ENCODE measurements around the gene ALS2CL. TPM values are rescaled to one million over a fixed set of nuclear protein-coding genes. Genes with fewer than 3 reads are reported as not detected.

The ALS2CL gene
- total RNA-seq, 1 experiment from 2014 or later = 67.5 TPM

DNA sequence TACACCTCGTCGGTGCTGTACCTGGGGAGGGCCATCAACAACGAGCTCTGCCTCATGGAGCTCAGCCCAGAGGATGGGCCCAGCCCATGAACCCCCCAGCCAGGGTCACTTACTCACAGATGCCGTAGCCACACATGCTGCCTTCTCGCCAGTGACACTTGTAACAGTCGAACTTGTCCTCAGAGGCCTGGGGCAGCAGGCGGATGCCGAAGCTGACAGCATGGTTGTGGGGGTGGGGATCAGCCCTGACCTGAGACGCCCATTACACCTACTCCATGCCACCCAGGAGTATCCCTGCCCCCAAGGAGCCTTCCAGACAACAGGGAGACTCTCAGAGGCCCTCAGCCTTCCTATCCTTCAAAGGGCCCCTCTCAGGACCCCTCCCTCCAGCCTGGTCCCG, 12.1 kb downstream of the ALS2CL start:
- no peak for DNase-seq
- no peaks in the 10 kb centered on the region for H3K27me3 ChIP-seq (ENCODE audit: insufficient read depth, low read depth)
- intact Hi-C loops (cut with micrococcal nuclease; ENCODE audit: unreplicated experiment) = no loop called here
- no peaks in the 10 kb centered on the region for H3K79me2 ChIP-seq (ENCODE audit: low read depth)
- H2AFZ ChIP-seq = no peak overlapping the region
- H3K27ac ChIP-seq = no peak overlapping the region
- H3K9me2 ChIP-seq (ENCODE audit: insufficient read depth) = no peaks in the 10 kb centered on the region
- H3K4me2 ChIP-seq = no peak overlapping the region
- no TSS peak for BruUV-seq (replicated peaks)
- no peaks in the 10 kb centered on the region for H3K36me3 ChIP-seq (ENCODE audit: low read depth)
- CTCF ChIA-PET = no interaction called here
- H3K9me3 ChIP-seq (ENCODE audit: insufficient read depth, low read depth) = no peaks in the 10 kb centered on the region
- H3K4me3 ChIP-seq = no peak overlapping the region
- no peaks in the 10 kb centered on the region for H4K20me1 ChIP-seq (ENCODE audit: insufficient read depth)
- H3F3A ChIP-seq (ENCODE audit: insufficient read depth, low read depth) = no peaks in the 10 kb centered on the region
- TF ChIP-seq EZH2 (IDR thresholded peaks at IDR 0.05; ENCODE audit: low read depth) = no peak
- no peak for TF ChIP-seq CTCF (conservative IDR thresholded peaks at IDR 0.05)
- no peaks in the 10 kb centered on the region for H3K4me1 ChIP-seq (replicated peaks; ENCODE audit: insufficient read depth)
- POLR2A ChIA-PET (ENCODE audit: unreplicated experiment) = no interaction called here

GRCh38 chr3:46680298-46680826, 13.1 kb downstream of the ALS2CL start:
- H3F3A ChIP-seq (ENCODE audit: insufficient read depth, low read depth) = no peaks in the 10 kb centered on the region
- H3K36me3 ChIP-seq (ENCODE audit: low read depth) = no peaks in the 10 kb centered on the region
- POLR2A ChIA-PET (ENCODE audit: unreplicated experiment) = interaction anchor here (0.6 kb wide), 1 partner anchor 120 kb away, joined by 3 read pairs; no protein-coding TSS in a partner anchor
- CTCF ChIA-PET = no interaction called here
- no peak overlapping the region for H3K4me3 ChIP-seq
- no peaks in the 10 kb centered on the region for H3K79me2 ChIP-seq (ENCODE audit: low read depth)
- H3K9me2 ChIP-seq (ENCODE audit: insufficient read depth) = no peaks in the 10 kb centered on the region
- DNase-seq = no peak
- intact Hi-C loops (cut with micrococcal nuclease; ENCODE audit: unreplicated experiment) = no loop called here
- no peaks in the 10 kb centered on the region for H3K27me3 ChIP-seq (ENCODE audit: insufficient read depth, low read depth)
- H3K27ac ChIP-seq = no peak overlapping the region
- TF ChIP-seq EZH2 (IDR thresholded peaks at IDR 0.05; ENCODE audit: low read depth) (no peak), CTCF (conservative IDR thresholded peaks at IDR 0.05) (no peak)
- BruUV-seq (replicated peaks) = no TSS peak
- H3K4me1 ChIP-seq (replicated peaks; ENCODE audit: insufficient read depth) = no peaks in the 10 kb centered on the region
- no peak overlapping the region for H3K4me2 ChIP-seq
- no peaks in the 10 kb centered on the region for H4K20me1 ChIP-seq (ENCODE audit: insufficient read depth)
- no peaks in the 10 kb centered on the region for H3K9me3 ChIP-seq (ENCODE audit: insufficient read depth, low read depth)
- H2AFZ ChIP-seq = no peak overlapping the region

GRCh38 chr3:46679681-46680080, 13.8 kb downstream of the ALS2CL start:
- no TSS peak for BruUV-seq (replicated peaks)
- ChIA-PET POLR2A (ENCODE audit: unreplicated experiment) (interaction anchor here (0.6 to 0.7 kb wide), 2 partner anchors 119 to 215 kb away, joined by 3 read pairs; no protein-coding TSS in a partner anchor), CTCF (no interaction called here)
- no peaks in the 10 kb centered on the region for H4K20me1 ChIP-seq (ENCODE audit: insufficient read depth)
- no peaks in the 10 kb centered on the region for H3K9me2 ChIP-seq (ENCODE audit: insufficient read depth)
- H3K4me3 ChIP-seq = no peak overlapping the region
- H3K4me2 ChIP-seq = no peak overlapping the region
- H3F3A ChIP-seq (ENCODE audit: insufficient read depth, low read depth) = no peaks in the 10 kb centered on the region
- no peaks in the 10 kb centered on the region for H3K36me3 ChIP-seq (ENCODE audit: low read depth)
- H3K9me3 ChIP-seq (ENCODE audit: insufficient read depth, low read depth) = no peaks in the 10 kb centered on the region
- intact Hi-C loops (cut with micrococcal nuclease; ENCODE audit: unreplicated experiment) = no loop called here
- no peaks in the 10 kb centered on the region for H3K4me1 ChIP-seq (replicated peaks; ENCODE audit: insufficient read depth)
- H3K27me3 ChIP-seq (ENCODE audit: insufficient read depth, low read depth) = no peaks in the 10 kb centered on the region
- H3K27ac ChIP-seq = no peak overlapping the region
- no peaks in the 10 kb centered on the region for H3K79me2 ChIP-seq (ENCODE audit: low read depth)
- DNase-seq = no peak
- TF ChIP-seq CTCF (conservative IDR thresholded peaks at IDR 0.05) = no peak
- no peak for TF ChIP-seq EZH2 (IDR thresholded peaks at IDR 0.05; ENCODE audit: low read depth)
- no peak overlapping the region for H2AFZ ChIP-seq

All from PC-9 (cell line).